Karpas-422 (cell line): ENCODE measurements around the gene COL5A1. TPM values are rescaled to one million over a fixed set of nuclear protein-coding genes. Genes with fewer than 3 reads are reported as not detected.

Experiments
- DNase-seq: peaks from one replicate; pipeline ENCODE4 v3.0.0-alpha.2; 2015
- H2AFZ ChIP-seq: fragments of 200-600 bp; sonication (generic); 2 replicates; pipeline ENCODE4 v1.6.1; 2014; ENCODE audit warnings: antibody characterized with exemption, low read length, mixed read lengths
- H3K27ac ChIP-seq: fragments of 200-600 bp; sonication (generic); 2 replicates; pipeline ENCODE4 v1.5.1; 2014; ENCODE audit warnings: mild to moderate bottlenecking, low read length, moderate library complexity
- H3K27me3 ChIP-seq: fragments of 200-600 bp; sonication (generic); 2 replicates; pipeline ENCODE4 v1.6.1; 2014; ENCODE audit warnings: low read length, mixed read lengths
- H3K36me3 ChIP-seq: fragments of 200-600 bp; sonication (generic); 2 replicates; pipeline ENCODE4 v1.6.1; 2014; ENCODE audit warnings: low read length, mixed read lengths; ENCODE audit not compliant: insufficient read depth
- H3K4me1 ChIP-seq: fragments of 200-600 bp; sonication (generic); 2 replicates; pipeline ENCODE4 v1.6.1; 2014; ENCODE audit warnings: mild to moderate bottlenecking, low read length, mixed read lengths
- H3K4me2 ChIP-seq: fragments of 200-600 bp; sonication (generic); 2 replicates; pipeline ENCODE4 v1.6.1; 2014; ENCODE audit warnings: low read length, low read depth, mild to moderate bottlenecking; ENCODE audit not compliant: poor library complexity, severe bottlenecking
- H3K4me3 ChIP-seq: fragments of 200-600 bp; sonication (generic); 2 replicates; pipeline ENCODE4 v1.5.1; 2014; ENCODE audit warnings: mild to moderate bottlenecking, antibody characterized with exemption, low read length, mixed read lengths
- H3K79me2 ChIP-seq: fragments of 200-600 bp; sonication (generic); 2 replicates; pipeline ENCODE4 v1.6.1; 2014; ENCODE audit warnings: mild to moderate bottlenecking, low read length, mixed read lengths
- H3K9ac ChIP-seq: fragments of 200-600 bp; sonication (generic); 2 replicates; pipeline ENCODE4 v1.6.0; 2014; ENCODE audit warnings: low read length
- H3K9me2 ChIP-seq: fragments of 200-600 bp; sonication (generic), shearing (Covaris generic); replicated peaks from 2 replicates; pipeline ENCODE4 v1.6.0; 2014; ENCODE audit warnings: mild to moderate bottlenecking, low read length, moderate library complexity; ENCODE audit not compliant: insufficient read depth
- H3K9me3 ChIP-seq: fragments of 300-700, 200-600 bp; sonication (generic); 2 replicates; pipeline ENCODE4 v1.6.1; 2014; ENCODE audit warnings: low read length, mixed read lengths
- H4K20me1 ChIP-seq: fragments of 200-600 bp; sonication (generic); 2 replicates; pipeline ENCODE4 v1.6.1; 2014; ENCODE audit warnings: mild to moderate bottlenecking, antibody characterized with exemption, low read length, low read depth; ENCODE audit not compliant: insufficient read depth
- total RNA-seq: library from RNA; depleted of rRNA; stranded (reverse); fragments of >200 nt; shearing (Covaris generic); gene quantifications from 2 replicates; pipeline ENCODE4 v1.2.3, GENCODE V29; 2014; ENCODE audit warnings: low replicate concordance

The COL5A1 gene
- total RNA-seq, 1 experiment from 2014 or later = not detected

DNA sequence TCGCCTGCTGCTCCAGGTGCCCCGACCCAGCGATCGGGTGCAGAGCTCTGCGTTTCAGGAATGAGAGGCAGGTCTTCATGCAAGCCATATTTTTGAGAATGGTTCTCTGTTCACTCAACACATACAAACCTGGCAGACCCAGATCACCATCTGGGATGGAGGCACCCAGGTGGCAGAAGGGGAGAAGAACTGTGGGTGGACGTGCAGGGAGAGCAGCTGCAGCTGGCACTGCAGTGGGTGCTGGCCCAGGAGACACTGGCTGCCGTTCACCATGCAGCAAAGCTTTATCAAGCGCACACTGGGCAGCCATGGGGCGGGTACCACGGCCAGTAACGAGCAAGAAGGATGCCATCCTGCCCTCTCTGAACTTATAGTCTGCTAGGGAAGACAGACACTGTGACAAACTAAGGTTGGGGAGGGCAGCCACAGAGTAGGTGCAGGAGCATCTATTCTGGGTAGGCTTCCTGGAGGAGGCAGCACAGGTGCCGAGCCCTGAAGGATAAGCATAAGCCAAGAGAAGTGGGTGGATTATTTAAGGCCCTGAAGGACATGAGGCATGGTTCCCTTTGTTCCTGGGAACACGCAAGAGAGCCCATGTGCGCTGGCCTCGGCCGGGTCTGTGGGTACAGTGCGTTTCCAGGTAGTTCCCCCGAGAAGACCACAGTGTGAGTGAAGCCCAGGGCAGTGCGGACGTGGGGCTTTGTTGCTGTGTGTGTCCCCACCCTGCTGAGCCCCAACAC, 192.8 kb downstream of the COL5A1 start:
- H3K9me3 ChIP-seq = no peaks in the 10 kb centered on the region
- H4K20me1 ChIP-seq = no peaks in the 10 kb centered on the region
- no peaks in the 10 kb centered on the region for H3K9me2 ChIP-seq
- DNase-seq = no peak
- H3K4me1 ChIP-seq = no peaks in the 10 kb centered on the region
- H3K27me3 ChIP-seq = no peaks in the 10 kb centered on the region
- H3K4me2 ChIP-seq = no peak overlapping the region
- no peak overlapping the region for H2AFZ ChIP-seq
- no peak overlapping the region for H3K9ac ChIP-seq
- no peak overlapping the region for H3K27ac ChIP-seq
- H3K36me3 ChIP-seq = no peaks in the 10 kb centered on the region
- H3K79me2 ChIP-seq = no peaks in the 10 kb centered on the region
- no peak overlapping the region for H3K4me3 ChIP-seq

DNA sequence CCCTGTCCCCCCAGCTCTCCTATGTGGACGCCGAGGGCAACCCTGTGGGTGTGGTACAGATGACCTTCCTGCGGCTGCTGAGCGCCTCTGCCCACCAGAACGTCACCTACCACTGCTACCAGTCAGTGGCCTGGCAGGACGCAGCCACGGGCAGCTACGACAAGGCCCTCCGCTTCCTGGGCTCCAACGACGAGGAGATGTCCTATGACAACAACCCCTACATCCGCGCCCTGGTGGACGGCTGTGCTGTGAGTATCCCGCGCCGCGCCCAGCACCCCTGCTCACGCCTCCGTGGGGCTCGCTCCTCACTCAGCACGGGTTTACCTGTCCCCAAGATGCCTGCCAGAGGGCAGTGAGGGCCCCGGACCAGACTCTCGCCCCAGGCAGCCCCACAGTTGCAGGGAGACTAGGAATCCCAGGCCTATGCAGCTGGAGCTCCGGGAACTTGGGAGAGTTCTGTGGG, 193.4 kb downstream of the COL5A1 start:
- no peak for DNase-seq
- H3K79me2 ChIP-seq = no peaks in the 10 kb centered on the region
- H3K27ac ChIP-seq = no peak overlapping the region
- H3K9ac ChIP-seq = no peak overlapping the region
- no peaks in the 10 kb centered on the region for H3K9me2 ChIP-seq
- H2AFZ ChIP-seq = no peak overlapping the region
- no peaks in the 10 kb centered on the region for H4K20me1 ChIP-seq
- no peak overlapping the region for H3K4me2 ChIP-seq
- no peaks in the 10 kb centered on the region for H3K27me3 ChIP-seq
- no peaks in the 10 kb centered on the region for H3K9me3 ChIP-seq
- no peak overlapping the region for H3K4me3 ChIP-seq
- no peaks in the 10 kb centered on the region for H3K36me3 ChIP-seq
- H3K4me1 ChIP-seq = no peaks in the 10 kb centered on the region

DNA sequence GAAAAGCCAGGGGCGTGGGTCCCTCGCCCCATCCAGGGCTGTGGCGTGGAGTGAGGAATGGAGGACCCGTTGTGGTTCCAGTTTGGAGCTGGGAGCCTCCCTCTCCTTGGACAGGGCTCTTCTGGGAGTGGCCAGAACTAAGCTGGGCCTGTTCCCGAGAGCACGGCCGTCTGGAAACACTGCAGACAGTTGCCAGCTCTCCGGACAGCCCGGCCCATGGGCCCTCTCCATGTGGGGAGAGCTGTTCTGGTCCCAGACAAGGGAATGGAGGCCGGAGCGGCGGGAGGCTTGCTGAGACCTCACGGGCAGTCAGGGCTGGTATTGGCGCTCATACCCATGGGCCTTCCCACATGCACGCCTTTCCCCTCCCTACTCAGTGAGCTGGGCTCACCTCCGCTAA, 193.8 kb downstream of the COL5A1 start:
- H3K4me2 ChIP-seq = no peak overlapping the region
- H3K9ac ChIP-seq = no peak overlapping the region
- no peaks in the 10 kb centered on the region for H4K20me1 ChIP-seq
- no peaks in the 10 kb centered on the region for H3K4me1 ChIP-seq
- H3K36me3 ChIP-seq = no peaks in the 10 kb centered on the region
- no peak for DNase-seq
- no peaks in the 10 kb centered on the region for H3K9me3 ChIP-seq
- no peaks in the 10 kb centered on the region for H3K27me3 ChIP-seq
- H3K27ac ChIP-seq = no peak overlapping the region
- no peaks in the 10 kb centered on the region for H3K9me2 ChIP-seq
- no peak overlapping the region for H2AFZ ChIP-seq
- no peak overlapping the region for H3K4me3 ChIP-seq
- H3K79me2 ChIP-seq = no peaks in the 10 kb centered on the region

DNA sequence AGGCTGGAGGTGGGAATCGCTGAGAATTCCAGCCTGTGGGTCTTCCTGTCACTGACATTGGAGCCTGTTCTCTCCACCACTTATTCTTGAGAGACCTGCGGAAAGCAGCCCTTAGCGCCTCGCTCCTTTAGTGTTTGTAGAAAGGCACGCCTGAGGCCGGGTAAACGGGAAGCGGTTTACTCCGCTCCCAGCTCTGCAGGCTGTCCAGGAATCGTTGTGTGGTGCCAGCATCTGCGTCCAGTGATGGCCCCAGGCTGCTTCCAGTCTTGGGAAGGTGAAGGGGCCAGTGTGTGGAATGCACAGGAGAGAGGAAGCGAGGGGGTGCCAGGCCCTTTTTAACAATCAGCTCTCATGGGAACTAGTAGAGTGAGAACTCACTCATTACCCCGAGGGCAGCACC, 194.4 kb downstream of the COL5A1 start:
- no peaks in the 10 kb centered on the region for H3K79me2 ChIP-seq
- no peaks in the 10 kb centered on the region for H3K27me3 ChIP-seq
- H3K4me3 ChIP-seq = no peak overlapping the region
- no peak overlapping the region for H2AFZ ChIP-seq
- H3K9me3 ChIP-seq = no peaks in the 10 kb centered on the region
- H4K20me1 ChIP-seq = no peaks in the 10 kb centered on the region
- no peak overlapping the region for H3K4me2 ChIP-seq
- no peaks in the 10 kb centered on the region for H3K9me2 ChIP-seq
- no peak overlapping the region for H3K27ac ChIP-seq
- H3K9ac ChIP-seq = no peak overlapping the region
- DNase-seq = no peak
- H3K4me1 ChIP-seq = no peaks in the 10 kb centered on the region
- no peaks in the 10 kb centered on the region for H3K36me3 ChIP-seq

DNA sequence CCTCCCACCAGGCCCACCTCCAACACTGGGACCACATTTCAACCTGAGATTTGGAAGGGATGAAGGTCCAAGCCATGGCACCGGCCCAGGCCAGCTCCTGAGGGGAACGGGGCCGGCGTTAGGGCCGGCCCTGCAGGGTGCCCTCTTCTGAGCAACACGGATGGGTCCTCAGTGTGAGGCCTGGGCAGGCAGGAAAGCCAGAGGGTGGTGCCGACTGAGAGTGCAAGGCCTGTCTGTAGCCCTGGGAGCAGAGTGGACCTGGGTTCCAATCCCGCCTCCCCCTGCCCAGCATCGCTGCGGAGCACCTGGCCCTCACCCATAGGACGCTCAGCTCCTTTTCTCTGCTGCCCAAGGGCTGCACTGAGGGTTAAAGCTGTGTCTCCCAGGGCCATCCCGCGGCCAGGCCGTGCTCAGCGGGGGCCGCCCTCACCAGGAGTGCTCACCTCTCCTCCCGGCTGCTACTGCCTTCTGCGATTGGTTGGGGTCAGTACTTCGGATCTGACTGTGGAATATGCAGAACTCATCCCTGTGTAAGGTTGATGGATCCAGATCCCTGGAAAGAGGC, 194.9 kb downstream of the COL5A1 start:
- no peak overlapping the region for H3K4me2 ChIP-seq
- no peaks in the 10 kb centered on the region for H3K4me1 ChIP-seq
- no peaks in the 10 kb centered on the region for H3K9me3 ChIP-seq
- H2AFZ ChIP-seq = no peak overlapping the region
- H3K27ac ChIP-seq = no peak overlapping the region
- no peaks in the 10 kb centered on the region for H3K36me3 ChIP-seq
- no peaks in the 10 kb centered on the region for H3K9me2 ChIP-seq
- no peak overlapping the region for H3K9ac ChIP-seq
- no peak for DNase-seq
- H4K20me1 ChIP-seq = no peaks in the 10 kb centered on the region
- no peak overlapping the region for H3K4me3 ChIP-seq
- no peaks in the 10 kb centered on the region for H3K27me3 ChIP-seq
- H3K79me2 ChIP-seq = no peaks in the 10 kb centered on the region

DNA sequence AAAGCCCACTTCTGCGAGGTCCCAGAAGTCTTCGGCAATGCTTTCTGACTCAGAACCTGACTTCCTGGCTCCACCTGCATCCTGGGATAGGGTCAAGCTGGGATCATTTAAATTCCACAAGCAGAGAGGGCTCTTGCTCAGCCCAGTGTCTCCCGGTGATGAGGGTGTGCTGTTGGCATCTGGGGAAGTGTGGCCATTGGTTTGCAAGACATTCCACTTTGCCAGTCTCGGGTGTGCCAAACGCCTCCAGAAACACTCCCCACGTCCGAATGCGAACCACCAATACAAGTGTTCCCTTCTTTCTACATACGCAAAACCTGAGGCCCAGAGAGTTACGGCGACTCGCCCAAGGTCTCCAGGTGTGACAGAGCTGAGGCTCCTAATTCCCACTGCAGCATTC, 195.9 kb downstream of the COL5A1 start:
- H3K4me3 ChIP-seq = no peak overlapping the region
- H3K36me3 ChIP-seq = no peaks in the 10 kb centered on the region
- no peak for DNase-seq
- H3K79me2 ChIP-seq = no peaks in the 10 kb centered on the region
- no peaks in the 10 kb centered on the region for H3K27me3 ChIP-seq
- H3K9me3 ChIP-seq = no peaks in the 10 kb centered on the region
- H3K9me2 ChIP-seq = no peaks in the 10 kb centered on the region
- H4K20me1 ChIP-seq = no peaks in the 10 kb centered on the region
- H3K4me2 ChIP-seq = no peak overlapping the region
- H2AFZ ChIP-seq = no peak overlapping the region
- H3K9ac ChIP-seq = no peak overlapping the region
- no peak overlapping the region for H3K27ac ChIP-seq
- H3K4me1 ChIP-seq = no peaks in the 10 kb centered on the region

DNA sequence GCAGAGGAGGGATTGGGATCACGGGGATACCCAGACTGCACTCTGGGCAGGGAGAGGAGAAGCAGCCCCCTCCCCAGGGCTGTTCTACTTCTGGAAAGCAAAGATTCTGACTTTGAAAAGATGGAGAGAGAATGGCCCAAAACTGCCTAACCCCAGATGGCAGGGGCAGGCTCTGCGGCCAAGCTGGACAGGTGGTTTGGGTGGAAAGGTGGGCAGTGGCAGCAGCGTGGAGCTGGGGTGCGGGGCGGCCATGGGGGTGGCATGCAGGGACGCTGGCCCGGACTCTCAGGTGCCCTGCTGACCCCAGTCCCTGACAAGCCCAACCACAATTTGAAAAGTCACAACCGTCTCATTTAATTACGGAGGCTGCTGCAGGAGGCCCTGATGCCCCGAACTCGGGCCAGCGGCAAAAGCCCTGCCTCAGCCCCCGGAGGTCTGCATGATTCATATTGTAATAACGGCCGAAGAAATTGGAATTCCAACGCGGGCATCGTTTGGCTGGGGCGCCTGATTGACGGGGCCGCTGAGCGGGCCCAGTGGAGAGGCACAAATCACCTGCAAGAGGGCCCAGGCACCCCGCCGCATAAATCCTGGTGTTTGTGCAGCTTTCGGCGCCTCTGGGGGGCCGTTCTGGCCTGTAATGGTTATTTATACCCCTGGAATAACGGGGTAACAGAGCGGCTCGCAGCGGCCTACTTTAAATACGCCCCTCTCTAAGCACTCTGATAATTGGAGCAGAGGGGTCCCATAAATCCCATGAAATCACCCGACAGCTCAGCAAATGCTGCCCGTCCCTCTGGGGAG, 197.2 kb downstream of the COL5A1 start:
- no peaks in the 10 kb centered on the region for H3K79me2 ChIP-seq
- no peaks in the 10 kb centered on the region for H3K27me3 ChIP-seq
- no peak overlapping the region for H3K9ac ChIP-seq
- no peaks in the 10 kb centered on the region for H4K20me1 ChIP-seq
- no peak overlapping the region for H3K27ac ChIP-seq
- H2AFZ ChIP-seq = no peak overlapping the region
- H3K9me3 ChIP-seq = no peaks in the 10 kb centered on the region
- no peaks in the 10 kb centered on the region for H3K4me1 ChIP-seq
- no peak overlapping the region for H3K4me3 ChIP-seq
- H3K9me2 ChIP-seq = no peaks in the 10 kb centered on the region
- no peak for DNase-seq
- H3K36me3 ChIP-seq = no peaks in the 10 kb centered on the region
- no peak overlapping the region for H3K4me2 ChIP-seq

DNA sequence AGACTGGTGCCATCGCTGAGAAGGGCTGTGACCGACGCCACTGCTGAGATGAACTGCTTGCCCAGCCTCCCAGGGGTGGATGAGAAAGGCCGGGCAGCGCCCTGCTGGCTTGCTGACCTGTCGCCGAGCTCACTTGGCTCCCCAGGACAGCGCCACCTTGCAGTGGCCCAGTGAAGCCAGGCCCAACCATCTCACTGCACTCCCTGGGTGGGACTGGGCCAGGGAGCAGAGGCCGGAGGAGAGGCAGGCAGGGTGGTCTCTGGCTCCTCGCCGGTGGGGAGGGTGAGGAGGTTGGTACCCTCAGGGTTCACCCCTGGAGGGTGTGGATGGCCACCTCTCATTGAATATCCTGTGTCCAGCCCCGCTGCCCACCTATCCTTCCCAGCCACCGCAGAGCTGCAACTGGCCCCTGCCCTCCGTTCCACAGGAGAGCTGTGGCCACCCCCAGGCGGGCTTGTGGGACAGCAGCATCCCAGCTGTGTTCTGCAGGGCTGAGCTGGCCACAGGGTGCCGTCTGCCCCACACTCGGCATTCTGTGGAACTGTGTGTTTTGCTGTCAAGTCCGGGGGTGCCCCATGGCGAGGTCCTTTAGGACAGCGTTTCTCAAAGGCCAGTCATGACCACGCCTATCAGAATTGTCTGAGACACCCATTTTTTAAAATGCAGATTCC, 198.0 kb downstream of the COL5A1 start:
- Histone ChIP-seq H3K36me3 (no peaks in the 10 kb centered on the region), H3K9ac (no peak overlapping the region), H3K79me2 (no peaks in the 10 kb centered on the region), H3K4me2 (no peak overlapping the region), H3K27me3 (no peaks in the 10 kb centered on the region), H3K9me2 (no peaks in the 10 kb centered on the region), H3K9me3 (no peaks in the 10 kb centered on the region), H3K27ac (no peak overlapping the region), H4K20me1 (no peaks in the 10 kb centered on the region), H3K4me1 (no peaks in the 10 kb centered on the region), H3K4me3 (no peak overlapping the region), H2AFZ (no peak overlapping the region)
- DNase-seq = no peak
